Neural progenitor cell (in vitro differentiated cells): ENCODE results near the gene SYNE3.

Experiments used
- EZH2phosphoT487 ChIP-seq: fragments of 200-600 bp; sonication (generic); IDR thresholded peaks from 2 replicates; pipeline ENCODE4 v1.6.1; 2017; ENCODE audit warnings: antibody characterized with exemption
- TF ChIP-seq, protein P1 (sequence below): fragments of 200-600 bp; sonication (generic); IDR thresholded peaks from 2 replicates; pipeline ENCODE4 v1.5.1; 2017; ENCODE audit warnings: antibody characterized with exemption, mild to moderate bottlenecking

- TF ChIP-seq, protein P1, sequence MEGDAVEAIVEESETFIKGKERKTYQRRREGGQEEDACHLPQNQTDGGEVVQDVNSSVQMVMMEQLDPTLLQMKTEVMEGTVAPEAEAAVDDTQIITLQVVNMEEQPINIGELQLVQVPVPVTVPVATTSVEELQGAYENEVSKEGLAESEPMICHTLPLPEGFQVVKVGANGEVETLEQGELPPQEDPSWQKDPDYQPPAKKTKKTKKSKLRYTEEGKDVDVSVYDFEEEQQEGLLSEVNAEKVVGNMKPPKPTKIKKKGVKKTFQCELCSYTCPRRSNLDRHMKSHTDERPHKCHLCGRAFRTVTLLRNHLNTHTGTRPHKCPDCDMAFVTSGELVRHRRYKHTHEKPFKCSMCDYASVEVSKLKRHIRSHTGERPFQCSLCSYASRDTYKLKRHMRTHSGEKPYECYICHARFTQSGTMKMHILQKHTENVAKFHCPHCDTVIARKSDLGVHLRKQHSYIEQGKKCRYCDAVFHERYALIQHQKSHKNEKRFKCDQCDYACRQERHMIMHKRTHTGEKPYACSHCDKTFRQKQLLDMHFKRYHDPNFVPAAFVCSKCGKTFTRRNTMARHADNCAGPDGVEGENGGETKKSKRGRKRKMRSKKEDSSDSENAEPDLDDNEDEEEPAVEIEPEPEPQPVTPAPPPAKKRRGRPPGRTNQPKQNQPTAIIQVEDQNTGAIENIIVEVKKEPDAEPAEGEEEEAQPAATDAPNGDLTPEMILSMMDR, result no peak
- TF ChIP-seq EZH2phosphoT487, result no peak
Observed at GRCh38 chr14:95507174-95507573, 9.3 kb downstream of the SYNE3 start.
